ENCODE data around the gene PTTG1IP. TPM values are rescaled to one million over a fixed set of nuclear protein-coding genes. Genes with fewer than 3 reads are reported as not detected.

The PTTG1IP gene
- total and polyA plus RNA-seq, 2 of the 4 experiments (the other 2 are of a cell fraction): 167 to 194 TPM

GRCh38 chr21:44875316-44875700, 1.8 kb upstream of the PTTG1IP start:
- peak overlapping the region; percentile 95 for H2AFZ ChIP-seq (replicated peaks; ENCODE audit: low read length, poor library complexity)
- no peak overlapping the region for H3K27ac ChIP-seq (ENCODE audit: insufficient read depth, low read length)
- no peak overlapping the region for H2BK5ac ChIP-seq (ENCODE audit: low read depth, low read length, poor library complexity, severe bottlenecking)
- H4K20me1 ChIP-seq (ENCODE audit: insufficient read depth, low read length): peaks cover 28% of the 10 kb centered on the region
- peak; percentile 22 for DNase-seq
- H4K8ac ChIP-seq (ENCODE audit: low read depth in 2 of 2, low read length in 2 of 2): no peak overlapping the region
- peaks cover 5 to 34% of the 10 kb centered on the region in 2 experiments; a peak in 3 of 4 replicates for H3K79me1 ChIP-seq (ENCODE audit: low read depth in 1 of 2, low read length in 2 of 2)
- TF ChIP-seq FOS (IDR thresholded peaks at IDR 0.05; ENCODE audit: low read depth, low read length) (no peak), CHD1 (IDR thresholded peaks at IDR 0.05; ENCODE audit: low read depth, low read length) (no peak), RCOR1 (IDR thresholded peaks at IDR 0.05; ENCODE audit: insufficient replicate concordance, low read length) (no peak), CTCF (conservative IDR thresholded peaks at IDR 0.05; ENCODE audit: low read depth, low read length) (no peak), SMC3 (IDR thresholded peaks at IDR 0.05; ENCODE audit: low read depth, low read length) (no peak), MXI1 (IDR thresholded peaks at IDR 0.05; ENCODE audit: borderline replicate concordance, low read depth, low read length) (no peak), MAFK (IDR thresholded peaks at IDR 0.05; ENCODE audit: low read depth, low read length) (no peak), NFE2L2 (IDR thresholded peaks at IDR 0.05; ENCODE audit: low read depth, low read length) (no peak), POLR2A (IDR thresholded peaks at IDR 0.05; ENCODE audit: low read depth, low read length) (no peak), ELK1 (IDR thresholded peaks at IDR 0.05; ENCODE audit: borderline replicate concordance, low read depth, low read length) (no peak), BHLHE40 (IDR thresholded peaks at IDR 0.05; ENCODE audit: low read depth, low read length) (no peak), RFX5 (IDR thresholded peaks at IDR 0.05; ENCODE audit: low read depth, low read length) (no peak)
- no peak overlapping the region for H2AK5ac ChIP-seq (ENCODE audit: low read depth, low read length)
- 82% methylated on average over 4 of the region's 6 CpGs; no CpG with 5 or more reads in 1 of the 2 experiments for WGBS, 2 experiments (ENCODE audit: extremely low coverage in 2 of 2, insufficient read length in 1 of 2)
- H3K23ac ChIP-seq (ENCODE audit: low read depth, low read length): peak overlapping the region; percentile 24; the same call in 1 of the 2 replicates
- ATAC-seq (ENCODE audit: low read depth): no peak
- in situ Hi-C loops (cut with MboI; ENCODE audit: low sequenced_read_pairs) (no loop called here), intact Hi-C loops (cut with micrococcal nuclease) (loop anchor here (10.0 kb wide), 1 partner anchor 259 kb away; no protein-coding TSS in a partner anchor), dilution Hi-C loops (cut with HindIII; ENCODE audit: low sequenced_read_pairs, unreplicated experiment) (no loop called here)
- no peaks in the 10 kb centered on the region for H3K36me3 ChIP-seq (ENCODE audit: control insufficient read depth, insufficient read depth, low read length)
- H3K18ac ChIP-seq (ENCODE audit: low read depth, low read length): no peak overlapping the region
- peaks cover 12% of the 10 kb centered on the region for H3K4me1 ChIP-seq (ENCODE audit: control insufficient read depth, insufficient read depth, low read length)
- no peak overlapping the region for H4K91ac ChIP-seq (ENCODE audit: insufficient read depth, low read depth, low read length)
- H3K9me3 ChIP-seq (ENCODE audit: control insufficient read depth, insufficient read depth, low read length): no peaks in the 10 kb centered on the region
- no peak overlapping the region for H4K5ac ChIP-seq (ENCODE audit: low read depth, low read length)
- no peak overlapping the region for H2BK15ac ChIP-seq (ENCODE audit: low read depth, low read length)
- H3K9me1 ChIP-seq (ENCODE audit: insufficient read depth, low read length): peaks cover 12% of the 10 kb centered on the region
- peak overlapping the region; percentile 15; the same call in 1 of the 2 replicates for H3K4ac ChIP-seq (ENCODE audit: low read depth, low read length)
- CTCF ChIA-PET: no interaction called here
- no peaks in the 10 kb centered on the region for H3K27me3 ChIP-seq (ENCODE audit: control insufficient read depth, insufficient read depth, low read length)
- BruUV-seq (replicated peaks): no TSS peak
- H3K9ac ChIP-seq (ENCODE audit: low read depth, low read length): no peak overlapping the region
- no peak overlapping the region for H2BK120ac ChIP-seq (ENCODE audit: low read depth, low read length)
- 0 out of 2 replicates have a peak overlapping the region, but pooled peaks have one; percentile 18 for H2BK20ac ChIP-seq (ENCODE audit: low read depth, low read length)
- no peak overlapping the region for H3K4me3 ChIP-seq (ENCODE audit: insufficient read depth, low read depth, low read length)
- POLR2A ChIA-PET (ENCODE audit: unreplicated experiment): no interaction called here
- H2AK9ac ChIP-seq (replicated peaks; ENCODE audit: low read depth, low read length, poor library complexity): peak overlapping the region; percentile 60
- H3K56ac ChIP-seq (ENCODE audit: extremely low read depth, insufficient read depth, low read length): peak overlapping the region; percentile 28; the same call in 1 of the 2 replicates
- no peak overlapping the region for H3K14ac ChIP-seq (replicated peaks; ENCODE audit: low read depth, low read length)
- peak overlapping the region; percentile 85 for H3K4me2 ChIP-seq (ENCODE audit: low read depth, low read length)

Data from IMR-90 (cell line).